Measurements from ENCODE around the gene MUC22. TPM values are rescaled to one million over a fixed set of nuclear protein-coding genes. Genes with fewer than 3 reads are reported as not detected.
"Not testable (repeated sequence)": the region's sequence is repeated elsewhere in the genome, so short reads cannot be mapped to it uniquely, and the experiment has no call there.

MUC22 gene
- total and polyA plus RNA-seq, 2 experiments from 2014 or later: 0.03 TPM; not detected in 1

DNA sequence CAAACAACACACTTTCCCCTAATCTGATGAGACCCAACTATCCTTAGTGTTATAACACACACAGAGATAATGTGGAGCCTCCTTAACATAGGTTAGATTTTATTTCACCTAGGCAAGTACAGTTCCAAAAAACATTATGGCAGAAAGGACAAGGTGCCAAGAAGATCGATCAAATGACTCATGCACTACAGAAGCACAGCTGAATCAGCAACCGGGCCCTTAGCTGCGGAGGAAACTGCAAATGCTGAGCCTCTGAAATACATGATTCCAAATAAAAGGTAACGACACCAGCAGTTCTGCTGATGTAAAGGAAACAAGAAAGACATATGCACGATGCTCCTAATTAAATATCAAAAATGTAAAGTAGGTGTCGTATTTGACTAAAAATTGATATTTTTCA is 46.6 kb upstream of the MUC22 start:
- no peak for DNase-seq (ENCODE audit: low spot score)
- H3K36me3 ChIP-seq (replicated peaks; ENCODE audit: insufficient read depth, low read depth): no peaks in the 10 kb centered on the region
- no peaks in the 10 kb centered on the region for H3K9me3 ChIP-seq (ENCODE audit: low read depth)
- H3K27me3 ChIP-seq: no peaks in the 10 kb centered on the region
- H4K20me1 ChIP-seq (ENCODE audit: insufficient read depth, poor library complexity, severe bottlenecking): no peaks in the 10 kb centered on the region
- H2AFZ ChIP-seq: no peak overlapping the region
- 86% methylated on average over 6 of the region's 6 CpGs for WGBS (ENCODE audit: low lambda C conversion rate, missing lambda C conversion rate)
- no peaks in the 10 kb centered on the region for H3K79me2 ChIP-seq
- no peaks in the 10 kb centered on the region for H3K9me2 ChIP-seq (replicated peaks; ENCODE audit: insufficient read depth)
- H3K4me1 ChIP-seq (ENCODE audit: insufficient read depth): no peaks in the 10 kb centered on the region
- TF ChIP-seq EZH2phosphoT487 (IDR thresholded peaks at IDR 0.05; ENCODE audit: low read depth, severe bottlenecking, unreplicated experiment): no peak
- no peak for TF ChIP-seq EZH2 (IDR thresholded peaks at IDR 0.05; ENCODE audit: borderline replicate concordance)
- TF ChIP-seq, protein P1, sequence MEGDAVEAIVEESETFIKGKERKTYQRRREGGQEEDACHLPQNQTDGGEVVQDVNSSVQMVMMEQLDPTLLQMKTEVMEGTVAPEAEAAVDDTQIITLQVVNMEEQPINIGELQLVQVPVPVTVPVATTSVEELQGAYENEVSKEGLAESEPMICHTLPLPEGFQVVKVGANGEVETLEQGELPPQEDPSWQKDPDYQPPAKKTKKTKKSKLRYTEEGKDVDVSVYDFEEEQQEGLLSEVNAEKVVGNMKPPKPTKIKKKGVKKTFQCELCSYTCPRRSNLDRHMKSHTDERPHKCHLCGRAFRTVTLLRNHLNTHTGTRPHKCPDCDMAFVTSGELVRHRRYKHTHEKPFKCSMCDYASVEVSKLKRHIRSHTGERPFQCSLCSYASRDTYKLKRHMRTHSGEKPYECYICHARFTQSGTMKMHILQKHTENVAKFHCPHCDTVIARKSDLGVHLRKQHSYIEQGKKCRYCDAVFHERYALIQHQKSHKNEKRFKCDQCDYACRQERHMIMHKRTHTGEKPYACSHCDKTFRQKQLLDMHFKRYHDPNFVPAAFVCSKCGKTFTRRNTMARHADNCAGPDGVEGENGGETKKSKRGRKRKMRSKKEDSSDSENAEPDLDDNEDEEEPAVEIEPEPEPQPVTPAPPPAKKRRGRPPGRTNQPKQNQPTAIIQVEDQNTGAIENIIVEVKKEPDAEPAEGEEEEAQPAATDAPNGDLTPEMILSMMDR (IDR thresholded peaks at IDR 0.05; ENCODE audit: poor library complexity): no peak
- H3K4me2 ChIP-seq: no peak overlapping the region
- no peak overlapping the region for H3K4me3 ChIP-seq
- no peak overlapping the region for H3K27ac ChIP-seq

- H3K4me1 ChIP-seq (ENCODE audit: insufficient read depth): no peaks in the 10 kb centered on the region
- no peaks in the 10 kb centered on the region for H4K20me1 ChIP-seq (ENCODE audit: insufficient read depth, poor library complexity, severe bottlenecking)
- H3K79me2 ChIP-seq: no peaks in the 10 kb centered on the region
- no peak overlapping the region for H3K27ac ChIP-seq
- H3K36me3 ChIP-seq (replicated peaks; ENCODE audit: insufficient read depth, low read depth): no peaks in the 10 kb centered on the region
- 98% methylated on average over 4 of the region's 4 CpGs for WGBS (ENCODE audit: low lambda C conversion rate, missing lambda C conversion rate)
- no peak overlapping the region for H2AFZ ChIP-seq
- H3K4me3 ChIP-seq: no peak overlapping the region
- no peaks in the 10 kb centered on the region for H3K9me3 ChIP-seq (ENCODE audit: low read depth)
- no peaks in the 10 kb centered on the region for H3K27me3 ChIP-seq
- DNase-seq (ENCODE audit: low spot score): no peak
- TF ChIP-seq EZH2 (IDR thresholded peaks at IDR 0.05; ENCODE audit: borderline replicate concordance) (no peak), EZH2phosphoT487 (IDR thresholded peaks at IDR 0.05; ENCODE audit: low read depth, severe bottlenecking, unreplicated experiment) (no peak)
- TF ChIP-seq, protein P1 (IDR thresholded peaks at IDR 0.05; ENCODE audit: poor library complexity): no peak
- H3K9me2 ChIP-seq (replicated peaks; ENCODE audit: insufficient read depth): no peaks in the 10 kb centered on the region
- H3K4me2 ChIP-seq: no peak overlapping the region
Observed at GRCh38 chr6:30964075-30964474, 46.2 kb upstream of the MUC22 start.

GRCh38 chr6:30965140-30965601 is 45.1 kb upstream of the MUC22 start:
- H4K20me1 ChIP-seq (ENCODE audit: insufficient read depth, poor library complexity, severe bottlenecking): no peaks in the 10 kb centered on the region
- H3K27ac ChIP-seq: no peak overlapping the region
- H3K9me3 ChIP-seq (ENCODE audit: low read depth): no peaks in the 10 kb centered on the region
- no peak overlapping the region for H2AFZ ChIP-seq
- H3K27me3 ChIP-seq: no peaks in the 10 kb centered on the region
- no peak overlapping the region for H3K4me2 ChIP-seq
- no peaks in the 10 kb centered on the region for H3K4me1 ChIP-seq (ENCODE audit: insufficient read depth)
- no peaks in the 10 kb centered on the region for H3K9me2 ChIP-seq (replicated peaks; ENCODE audit: insufficient read depth)
- H3K36me3 ChIP-seq (replicated peaks; ENCODE audit: insufficient read depth, low read depth): no peaks in the 10 kb centered on the region
- no peak for DNase-seq (ENCODE audit: low spot score)
- H3K4me3 ChIP-seq: no peak overlapping the region
- 87% methylated on average over 5 of the region's 5 CpGs for WGBS (ENCODE audit: low lambda C conversion rate, missing lambda C conversion rate)
- TF ChIP-seq, protein P1 (IDR thresholded peaks at IDR 0.05; ENCODE audit: poor library complexity): no peak
- no peak for TF ChIP-seq EZH2phosphoT487 (IDR thresholded peaks at IDR 0.05; ENCODE audit: low read depth, severe bottlenecking, unreplicated experiment)
- no peak for TF ChIP-seq EZH2 (IDR thresholded peaks at IDR 0.05; ENCODE audit: borderline replicate concordance)
- no peaks in the 10 kb centered on the region for H3K79me2 ChIP-seq

DNA sequence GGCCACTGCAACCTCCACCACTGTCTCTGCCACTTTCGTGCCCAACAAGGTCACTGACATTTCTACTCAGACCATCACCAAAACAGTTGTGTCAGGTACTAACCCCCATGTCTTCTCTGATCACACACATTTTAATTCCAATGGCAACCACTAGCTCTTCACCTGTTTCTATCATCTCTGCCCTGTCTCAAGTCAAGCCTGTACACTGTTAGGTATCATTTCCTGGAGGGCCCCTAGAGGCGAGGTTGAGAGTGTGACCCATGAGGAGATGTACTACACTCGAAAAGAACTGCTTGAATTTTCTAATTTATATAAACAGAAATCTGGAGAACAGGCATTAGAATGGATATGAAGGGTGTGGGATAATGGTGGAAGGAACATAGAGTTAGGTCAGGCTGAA is 44.1 kb upstream of the MUC22 start:
- no peaks in the 10 kb centered on the region for H3K36me3 ChIP-seq (replicated peaks; ENCODE audit: insufficient read depth, low read depth)
- DNase-seq (ENCODE audit: low spot score): no peak
- no peaks in the 10 kb centered on the region for H3K79me2 ChIP-seq
- TF ChIP-seq, protein P1 (IDR thresholded peaks at IDR 0.05; ENCODE audit: poor library complexity): no peak
- no peak for TF ChIP-seq EZH2 (IDR thresholded peaks at IDR 0.05; ENCODE audit: borderline replicate concordance)
- no peak for TF ChIP-seq EZH2phosphoT487 (IDR thresholded peaks at IDR 0.05; ENCODE audit: low read depth, severe bottlenecking, unreplicated experiment)
- no peaks in the 10 kb centered on the region for H4K20me1 ChIP-seq (ENCODE audit: insufficient read depth, poor library complexity, severe bottlenecking)
- H2AFZ ChIP-seq: no peak overlapping the region
- WGBS (ENCODE audit: low lambda C conversion rate, missing lambda C conversion rate): 67% methylated on average over 3 of the region's 3 CpGs
- H3K4me3 ChIP-seq: no peak overlapping the region
- H3K27ac ChIP-seq: no peak overlapping the region
- H3K4me1 ChIP-seq (ENCODE audit: insufficient read depth): no peaks in the 10 kb centered on the region
- no peaks in the 10 kb centered on the region for H3K9me2 ChIP-seq (replicated peaks; ENCODE audit: insufficient read depth)
- H3K27me3 ChIP-seq: no peaks in the 10 kb centered on the region
- H3K9me3 ChIP-seq (ENCODE audit: low read depth): no peaks in the 10 kb centered on the region
- H3K4me2 ChIP-seq: no peak overlapping the region

DNA sequence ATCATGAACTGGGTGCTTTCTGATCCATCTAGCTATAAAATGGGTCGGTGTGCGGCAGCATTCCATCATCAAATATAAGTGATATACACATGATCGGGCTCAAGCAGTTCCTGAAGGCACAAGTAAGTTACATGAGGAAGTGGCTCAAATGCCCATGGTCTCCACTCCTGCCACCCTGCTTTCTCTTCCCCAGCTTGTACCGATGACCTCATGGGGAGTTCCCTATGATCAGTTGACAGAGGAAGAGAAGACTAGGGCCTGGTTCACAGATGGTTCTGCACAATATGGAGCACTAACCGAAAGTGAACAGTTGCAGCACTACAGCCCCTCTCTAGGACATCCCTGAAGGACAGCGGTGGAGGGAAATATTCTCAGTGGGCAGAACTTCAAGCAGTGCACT is 41.1 kb upstream of the MUC22 start:
- H3K4me2 ChIP-seq; H3K79me2 ChIP-seq; H3K27ac ChIP-seq; H3K4me1 ChIP-seq (ENCODE audit: insufficient read depth); H3K9me3 ChIP-seq (ENCODE audit: low read depth); DNase-seq (ENCODE audit: low spot score); H3K4me3 ChIP-seq; H3K27me3 ChIP-seq; H3K9me2 ChIP-seq (replicated peaks; ENCODE audit: insufficient read depth); H4K20me1 ChIP-seq (ENCODE audit: insufficient read depth, poor library complexity, severe bottlenecking); H2AFZ ChIP-seq; H3K36me3 ChIP-seq (replicated peaks; ENCODE audit: insufficient read depth, low read depth): not testable (repeated sequence)
- WGBS (ENCODE audit: low lambda C conversion rate, missing lambda C conversion rate): 93% methylated on average over 6 of the region's 6 CpGs
